HCT116 (cell line): ENCODE results near the gene DDOST. TPM values are rescaled to one million over a fixed set of nuclear protein-coding genes. Genes with fewer than 3 reads are reported as not detected.
A peak's percentile ranks its signal among the peaks of the same experiment; 100 is the strongest.

Experiments
- ATAC-seq: fragments of 200-7000 bp; cut with Tn5 transposase; 2 replicates; pipeline ENCODE4 v1.9.1; 2020; ENCODE audit warnings: mild to moderate bottlenecking, moderate library complexity
- BruUV-seq: library from RNA; stranded (reverse); fragments of 400-500 nt; replicated peaks from 2 replicates; lab custom pipeline; 2021; lab: Mats Ljungman, UMichigan
- CTCF ChIA-PET: fragments of 300-600 bp; sonication (Branson Sonifier 250); formaldehyde crosslinking; loops from one replicate; lab custom pipeline; 2021; ENCODE audit warnings: antibody characterized with exemption; lab: Charles Lee
- POLR2A ChIA-PET: fragments of 300-600, 350-600 bp; sonication (Branson Sonifier 250); formaldehyde crosslinking; loops from one replicate; lab custom pipeline; 2021; ENCODE audit warnings: antibody characterized with exemption; lab: Charles Lee
- RAD21 ChIA-PET, 2 experiments: fragments of 300-600 bp; sonication (Branson Sonifier 250); formaldehyde crosslinking; loops; one replicate each; lab custom pipeline; 2023; ENCODE audit warnings: low total read pairs in 2 of 2; ENCODE audit not compliant: uncharacterized antibody in 2 of 2, unreplicated experiment in 2 of 2, low non-redundant PET in 1 of 2; lab: Charles Lee
- DNase-seq: peaks from one replicate; pipeline ENCODE4 v3.0.0-alpha.2; 2010; ENCODE audit warnings: low read depth, low spot score
- H2AFZ ChIP-seq: fragments of 200-600 bp; shearing (Covaris generic), sonication (generic); 2 replicates; pipeline ENCODE4 v1.6.1; 2017; ENCODE audit warnings: low read depth, mixed run types, mixed read lengths, antibody characterized with exemption, low read length; ENCODE audit not compliant: poor library complexity, severe bottlenecking
- H3K27ac ChIP-seq: 2 replicates; pipeline ENCODE4 v1.5.1; 2012; ENCODE audit warnings: low read depth, low read length
- H3K27me3 ChIP-seq: fragments of 200-600 bp; sonication (generic); 2 replicates; pipeline ENCODE4 v1.6.1; 2016; ENCODE audit warnings: mixed run types, low read length, mixed read lengths; ENCODE audit not compliant: insufficient read depth
- H3K36me3 ChIP-seq, 2 experiments: fragments of 200-500 bp in 1 of 2; fragments of 200-600 bp in 1 of 2; sonication (Bioruptor generic) in 1 of 2; sonication (generic) in 1 of 2; 2 replicates each; pipeline versions ENCODE4 v1.5.1 to v1.6.1; 2014 to 2016; ENCODE audit warnings: low read length in 2 of 2, inconsistent platforms in 1 of 2, mixed read lengths in 1 of 2, mixed run types in 1 of 2; ENCODE audit not compliant: insufficient read depth in 2 of 2, control insufficient read depth in 1 of 2
- H3K4me1 ChIP-seq, 2 experiments: fragments of 200-600 bp in 1 of 2; sonication (generic) in 1 of 2; 2 replicates each; pipeline versions ENCODE4 v1.5.1 to v1.6.1; 2012 to 2017; ENCODE audit warnings: low read length in 2 of 2, inconsistent platforms in 1 of 2, mild to moderate bottlenecking in 1 of 2, mixed read lengths in 1 of 2, mixed run types in 1 of 2, moderate library complexity in 1 of 2; ENCODE audit not compliant: insufficient read depth in 2 of 2, control insufficient read depth in 1 of 2
- H3K4me2 ChIP-seq: fragments of 200-600 bp; sonication (generic); 2 replicates; pipeline ENCODE4 v1.6.1; 2017; ENCODE audit warnings: mixed run types, low read length, mixed read lengths
- H3K4me3 ChIP-seq, 2 experiments: fragments of 200-600 bp in 1 of 2; sonication (generic) in 1 of 2; replicated peaks in 1 of 2; 2 replicates each; pipeline ENCODE4 v1.5.1; 2011 to 2016; ENCODE audit warnings: low read length in 2 of 2, control low read depth in 1 of 2, low read depth in 1 of 2, mild to moderate bottlenecking in 1 of 2, mixed read lengths in 1 of 2, mixed run types in 1 of 2
- H3K79me2 ChIP-seq: fragments of 200-600 bp; sonication (generic); 2 replicates; pipeline ENCODE4 v1.6.1; 2017; ENCODE audit warnings: mild to moderate bottlenecking, mixed run types, low read length, moderate library complexity, mixed read lengths; ENCODE audit not compliant: insufficient read depth
- H3K9ac ChIP-seq: fragments of 200-600 bp; sonication (generic); 2 replicates; pipeline ENCODE4 v1.6.1; 2016; ENCODE audit warnings: low read length, mixed read lengths
- H3K9me2 ChIP-seq: fragments of 200-600 bp; sonication (generic), shearing (Covaris generic); 2 replicates; pipeline ENCODE4 v1.6.1; 2017; ENCODE audit warnings: mixed run types, mild to moderate bottlenecking, moderate library complexity; ENCODE audit not compliant: insufficient read depth
- H3K9me3 ChIP-seq, 2 experiments: fragments of 200-500 bp in 1 of 2; fragments of 200-600 bp in 1 of 2; sonication (Bioruptor generic) in 1 of 2; sonication (generic) in 1 of 2; 2 replicates each; pipeline ENCODE4 v1.6.1; 2014 to 2017; ENCODE audit warnings: low read length in 2 of 2, mixed read lengths in 2 of 2, inconsistent platforms in 1 of 2, low read depth in 1 of 2, mild to moderate bottlenecking in 1 of 2, mixed run types in 1 of 2, moderate library complexity in 1 of 2; ENCODE audit not compliant: control insufficient read depth in 1 of 2, insufficient read depth in 1 of 2
- H4K20me1 ChIP-seq: fragments of 200-600 bp; sonication (generic), shearing (Covaris generic); 2 replicates; pipeline ENCODE4 v1.6.1; 2017; ENCODE audit warnings: mixed run types, mild to moderate bottlenecking, moderate library complexity; ENCODE audit not compliant: insufficient read depth
- CTCF ChIP-seq, 3 experiments: fragments of 200-600 bp in 1 of 3; sonication (generic) in 1 of 3; IDR thresholded peaks in 2 of 3; conservative IDR thresholded peaks in 1 of 3; 2 replicates each; pipeline ENCODE4 v1.5.1; 2012 to 2017; ENCODE audit warnings: low read depth in 2 of 3, low read length in 2 of 3, antibody characterized with exemption in 1 of 3, borderline replicate concordance in 1 of 3, control low read depth in 1 of 3, mild to moderate bottlenecking in 1 of 3, mixed read lengths in 1 of 3, mixed run types in 1 of 3, moderate library complexity in 1 of 3; ENCODE audit not compliant: insufficient read depth in 1 of 3
- FOSL1 ChIP-seq: IDR thresholded peaks from 2 replicates; pipeline ENCODE4 v1.6.1; 2012; ENCODE audit warnings: low read depth
- POLR2A ChIP-seq: IDR thresholded peaks from 2 replicates; pipeline ENCODE4 v1.7.0; 2011; ENCODE audit warnings: borderline replicate concordance; ENCODE audit not compliant: insufficient read depth, insufficient read length; ENCODE audit errors: extremely low read depth
- POLR2AphosphoS5 ChIP-seq: IDR thresholded peaks from 2 replicates; pipeline ENCODE4 v1.6.1; 2011; ENCODE audit warnings: mild to moderate bottlenecking, low read depth, low read length, moderate library complexity
- RAD21 ChIP-seq: IDR thresholded peaks from 2 replicates; pipeline ENCODE4 v1.6.1; 2012; ENCODE audit warnings: low read depth, mild to moderate bottlenecking
- SP1 ChIP-seq: IDR thresholded peaks from 2 replicates; pipeline ENCODE4 v1.6.1; 2012; ENCODE audit warnings: low read depth
- intact Hi-C: fragments of 100-400 bp; cut with micrococcal nuclease; formaldehyde crosslinking; loops from 2 replicates; pipeline ENCODE4 v1.10.0; 2022
- total RNA-seq: library from RNA; stranded (reverse); gene quantifications from one replicate; pipeline ENCODE4 v1.2.1, GENCODE V29; 2021; ENCODE audit not compliant: unreplicated experiment
- TF ChIP-seq, protein P1 (sequence below): IDR thresholded peaks from 2 replicates; pipeline ENCODE4 v1.6.1; 2012

The DDOST gene
- total RNA-seq, 1 experiment from 2014 or later = 387 TPM

GRCh38 chr1:20703124-20703756 is 42.1 kb upstream of the DDOST start:
- DNase-seq = no peak
- Histone ChIP-seq H3K9me3 (no peaks in the 10 kb centered on the region), H3K9ac (no peak overlapping the region), H3K4me1 (peaks cover 11 to 14% of the 10 kb centered on the region in 2 experiments), H3K27ac (no peak overlapping the region), H3K27me3 (no peaks in the 10 kb centered on the region), H3K36me3 (no peaks in the 10 kb centered on the region), H3K9me2 (no peaks in the 10 kb centered on the region), H3K4me3 (no peak overlapping the region), H2AFZ (no peak overlapping the region), H3K4me2 (no peak overlapping the region), H3K79me2 (no peaks in the 10 kb centered on the region), H4K20me1 (no peaks in the 10 kb centered on the region)
- CTCF ChIA-PET = no interaction called here
- POLR2A ChIA-PET = no interaction called here
- intact Hi-C loops = no loop called here
- RAD21 ChIA-PET = no interaction called here
- TF ChIP-seq, protein P1, sequence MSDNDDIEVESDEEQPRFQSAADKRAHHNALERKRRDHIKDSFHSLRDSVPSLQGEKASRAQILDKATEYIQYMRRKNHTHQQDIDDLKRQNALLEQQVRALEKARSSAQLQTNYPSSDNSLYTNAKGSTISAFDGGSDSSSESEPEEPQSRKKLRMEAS = no peak
- no peak for ATAC-seq
- BruUV-seq = no TSS peak

DNA sequence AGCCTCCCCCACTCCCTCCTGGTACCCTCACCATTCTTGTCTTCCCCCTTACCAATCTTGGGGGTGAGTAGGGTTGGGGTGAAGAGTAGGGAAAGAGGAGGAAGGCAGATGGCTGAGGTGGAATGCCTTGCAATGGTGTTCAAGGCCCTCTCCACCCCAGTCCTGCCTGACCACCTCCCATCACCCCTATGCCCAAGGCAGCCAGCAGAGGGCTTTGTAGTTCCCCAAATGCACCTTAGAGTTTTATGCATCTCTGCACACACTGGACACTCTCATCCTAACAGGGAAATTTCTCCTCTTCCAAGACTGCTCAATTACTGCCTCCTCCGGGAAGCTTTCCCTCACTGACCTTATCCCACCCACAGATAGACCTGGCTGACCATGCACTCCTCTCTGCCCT is 41.2 kb upstream of the DDOST start:
- H2AFZ ChIP-seq = no peak overlapping the region
- RAD21 ChIA-PET = no interaction called here
- DNase-seq (no peak), ATAC-seq (peak; percentile 61)
- CTCF ChIA-PET = no interaction called here
- no peak overlapping the region for H3K4me3 ChIP-seq
- H3K9me3 ChIP-seq = no peaks in the 10 kb centered on the region
- no peaks in the 10 kb centered on the region for H3K9me2 ChIP-seq
- BruUV-seq = no TSS peak
- POLR2A ChIA-PET = no interaction called here
- H3K79me2 ChIP-seq = no peaks in the 10 kb centered on the region
- no peak overlapping the region for H3K4me2 ChIP-seq
- no peak overlapping the region for H3K9ac ChIP-seq
- H4K20me1 ChIP-seq = no peaks in the 10 kb centered on the region
- no peak overlapping the region for H3K27ac ChIP-seq
- no peaks in the 10 kb centered on the region for H3K36me3 ChIP-seq
- H3K4me1 ChIP-seq = peaks cover 19 to 22% of the 10 kb centered on the region in 2 experiments
- TF ChIP-seq POLR2A (no peak), CTCF (IDR thresholded peaks at IDR 0.05 in 2 of 3, conservative IDR thresholded peaks at IDR 0.05 in 1 of 3; ENCODE audit: borderline replicate concordance in 1 of 3, insufficient read depth in 1 of 3, low read depth in 2 of 3, low read length in 2 of 3) (peak in 2 of 3 experiments; percentile 42 to 55; a peak in 5 of 6 replicates), POLR2AphosphoS5 (no peak), SP1 (no peak), FOSL1 (no peak), RAD21 (peak; percentile 60)
- TF ChIP-seq, protein P1 = no peak
- intact Hi-C loops = no loop called here
- H3K27me3 ChIP-seq = no peaks in the 10 kb centered on the region
